Measurements from ENCODE around the gene ZBTB34. TPM values are rescaled to one million over a fixed set of nuclear protein-coding genes. Genes with fewer than 3 reads are reported as not detected.

Gene ZBTB34
- polyA plus RNA-seq, 1 experiment: 4.2 TPM

DNA sequence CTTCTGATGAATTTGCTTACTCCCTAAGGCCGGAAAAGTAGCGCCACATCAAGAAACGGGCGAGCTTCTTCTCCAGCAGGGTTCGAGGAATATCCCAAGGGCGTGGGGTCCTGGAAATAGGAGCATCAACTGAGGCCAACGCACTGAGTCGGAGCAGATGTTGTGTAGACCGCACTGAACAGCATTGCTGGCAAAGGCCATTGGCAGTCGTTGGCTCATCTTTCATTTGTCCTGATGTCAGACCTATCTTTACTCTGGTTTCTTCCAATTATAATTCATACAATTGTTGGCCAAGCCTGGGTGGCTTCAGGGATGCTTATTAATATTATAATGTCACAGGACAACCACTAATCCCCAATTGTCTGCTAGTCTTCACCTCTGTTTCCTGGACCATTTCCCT is 26.5 kb downstream of the ZBTB34 start:
- Histone ChIP-seq H3K36me3 (ENCODE audit: control insufficient read depth, insufficient read depth, low read length) (peaks cover 3% of the 10 kb centered on the region), H3K4me3 (ENCODE audit: low read depth, low read length) (no peak overlapping the region), H3K27me3 (ENCODE audit: control insufficient read depth, insufficient read depth, low read length) (no peaks in the 10 kb centered on the region)
- DNase-seq (ENCODE audit: low read depth): no peak
- CTCF ChIA-PET: interaction anchor here (0.6 kb wide), 1 partner anchor 53 kb away, joined by 3 read pairs; no protein-coding TSS in a partner anchor
- TF ChIP-seq, protein P1, sequence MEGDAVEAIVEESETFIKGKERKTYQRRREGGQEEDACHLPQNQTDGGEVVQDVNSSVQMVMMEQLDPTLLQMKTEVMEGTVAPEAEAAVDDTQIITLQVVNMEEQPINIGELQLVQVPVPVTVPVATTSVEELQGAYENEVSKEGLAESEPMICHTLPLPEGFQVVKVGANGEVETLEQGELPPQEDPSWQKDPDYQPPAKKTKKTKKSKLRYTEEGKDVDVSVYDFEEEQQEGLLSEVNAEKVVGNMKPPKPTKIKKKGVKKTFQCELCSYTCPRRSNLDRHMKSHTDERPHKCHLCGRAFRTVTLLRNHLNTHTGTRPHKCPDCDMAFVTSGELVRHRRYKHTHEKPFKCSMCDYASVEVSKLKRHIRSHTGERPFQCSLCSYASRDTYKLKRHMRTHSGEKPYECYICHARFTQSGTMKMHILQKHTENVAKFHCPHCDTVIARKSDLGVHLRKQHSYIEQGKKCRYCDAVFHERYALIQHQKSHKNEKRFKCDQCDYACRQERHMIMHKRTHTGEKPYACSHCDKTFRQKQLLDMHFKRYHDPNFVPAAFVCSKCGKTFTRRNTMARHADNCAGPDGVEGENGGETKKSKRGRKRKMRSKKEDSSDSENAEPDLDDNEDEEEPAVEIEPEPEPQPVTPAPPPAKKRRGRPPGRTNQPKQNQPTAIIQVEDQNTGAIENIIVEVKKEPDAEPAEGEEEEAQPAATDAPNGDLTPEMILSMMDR (IDR thresholded peaks at IDR 0.05; ENCODE audit: insufficient read depth, low read depth, low read length): no peak
- POLR2A ChIA-PET: no interaction called here

DNA sequence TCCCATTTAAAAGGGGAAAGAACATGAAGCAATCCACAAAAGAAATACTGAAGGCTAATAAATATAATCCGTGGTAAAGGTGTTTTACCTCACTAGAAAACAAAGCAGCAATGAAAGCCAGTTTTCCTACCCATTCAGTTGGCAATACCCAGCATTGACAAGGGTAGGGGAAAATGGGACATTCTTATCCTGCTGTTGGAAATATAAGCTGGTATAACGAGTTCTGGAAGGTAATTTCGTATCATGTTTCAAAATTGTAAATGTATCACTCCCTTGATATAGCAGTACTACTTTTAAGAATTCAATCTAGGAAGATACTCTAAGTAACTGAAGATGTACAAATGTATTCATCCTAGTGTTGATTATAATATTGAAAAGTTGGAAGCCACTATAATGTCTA is 31.2 kb downstream of the ZBTB34 start:
- Histone ChIP-seq H3K4me3 (ENCODE audit: low read depth, low read length) (no peak overlapping the region), H3K36me3 (ENCODE audit: control insufficient read depth, insufficient read depth, low read length) (no peaks in the 10 kb centered on the region), H3K27me3 (ENCODE audit: control insufficient read depth, insufficient read depth, low read length) (no peaks in the 10 kb centered on the region)
- CTCF ChIA-PET: no interaction called here
- POLR2A ChIA-PET: no interaction called here
- TF ChIP-seq, protein P1 (IDR thresholded peaks at IDR 0.05; ENCODE audit: insufficient read depth, low read depth, low read length): no peak
- no peak for DNase-seq (ENCODE audit: low read depth)

DNA sequence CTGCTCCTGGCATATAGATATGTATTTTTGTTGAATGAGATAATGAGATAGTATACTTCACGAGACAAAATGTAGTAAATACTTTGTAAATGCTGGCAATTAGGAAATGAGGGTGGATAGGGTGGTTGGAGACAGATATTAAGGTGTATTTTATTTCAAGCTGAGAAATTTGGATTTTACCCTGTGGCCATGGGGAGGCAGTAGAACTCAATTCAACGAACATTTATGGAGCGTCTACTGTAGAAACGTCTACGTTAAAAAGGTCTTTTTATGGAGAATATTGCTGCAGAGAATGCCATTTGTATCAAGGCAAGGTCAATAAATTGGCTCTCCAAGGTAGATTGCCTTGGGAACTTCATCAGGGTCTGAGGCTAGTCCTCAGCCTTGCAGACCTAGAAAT is 32.6 kb downstream of the ZBTB34 start:
- ChIA-PET CTCF (no interaction called here), POLR2A (no interaction called here)
- Histone ChIP-seq H3K27me3 (ENCODE audit: control insufficient read depth, insufficient read depth, low read length) (no peaks in the 10 kb centered on the region), H3K36me3 (ENCODE audit: control insufficient read depth, insufficient read depth, low read length) (no peaks in the 10 kb centered on the region), H3K4me3 (ENCODE audit: low read depth, low read length) (no peak overlapping the region)
- TF ChIP-seq, protein P1 (IDR thresholded peaks at IDR 0.05; ENCODE audit: insufficient read depth, low read depth, low read length): no peak; the same call in 1 of the 2 replicates
- DNase-seq (ENCODE audit: low read depth): no peak

DNA sequence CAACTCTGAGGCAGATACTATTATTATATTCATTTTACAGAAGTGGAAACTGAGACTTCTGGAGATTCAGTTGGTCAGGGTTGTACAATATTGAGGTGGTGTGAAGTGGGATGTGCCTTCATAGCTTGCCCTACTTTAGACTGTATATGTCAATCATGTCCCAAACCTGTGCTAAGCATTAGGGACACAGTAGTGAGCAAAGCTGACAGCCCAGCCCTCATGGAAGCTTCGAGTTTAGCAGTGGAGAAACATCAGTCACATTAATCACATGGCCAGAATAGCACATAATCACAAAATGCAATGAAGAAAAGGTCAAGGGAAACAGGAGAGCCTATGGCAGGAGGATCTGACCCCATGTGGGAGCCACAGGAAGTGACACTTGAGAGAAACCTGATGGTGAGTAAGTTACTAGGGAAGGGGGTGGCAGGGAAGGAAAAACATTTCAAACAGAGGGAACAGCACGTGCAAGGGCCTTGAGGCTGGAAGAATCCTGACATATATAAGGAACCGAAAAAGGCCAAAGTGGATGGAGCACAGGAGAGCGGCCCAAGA is 33.7 kb downstream of the ZBTB34 start:
- DNase-seq (ENCODE audit: low read depth): no peak
- ChIA-PET POLR2A (no interaction called here), CTCF (interaction anchor here (1.0 kb wide), 1 partner anchor 186 kb away, joined by 3 read pairs; no protein-coding TSS in a partner anchor)
- no peak overlapping the region for H3K4me3 ChIP-seq (ENCODE audit: low read depth, low read length)
- TF ChIP-seq, protein P1 (IDR thresholded peaks at IDR 0.05; ENCODE audit: insufficient read depth, low read depth, low read length): no peak
- no peaks in the 10 kb centered on the region for H3K36me3 ChIP-seq (ENCODE audit: control insufficient read depth, insufficient read depth, low read length)
- no peaks in the 10 kb centered on the region for H3K27me3 ChIP-seq (ENCODE audit: control insufficient read depth, insufficient read depth, low read length)

DNA sequence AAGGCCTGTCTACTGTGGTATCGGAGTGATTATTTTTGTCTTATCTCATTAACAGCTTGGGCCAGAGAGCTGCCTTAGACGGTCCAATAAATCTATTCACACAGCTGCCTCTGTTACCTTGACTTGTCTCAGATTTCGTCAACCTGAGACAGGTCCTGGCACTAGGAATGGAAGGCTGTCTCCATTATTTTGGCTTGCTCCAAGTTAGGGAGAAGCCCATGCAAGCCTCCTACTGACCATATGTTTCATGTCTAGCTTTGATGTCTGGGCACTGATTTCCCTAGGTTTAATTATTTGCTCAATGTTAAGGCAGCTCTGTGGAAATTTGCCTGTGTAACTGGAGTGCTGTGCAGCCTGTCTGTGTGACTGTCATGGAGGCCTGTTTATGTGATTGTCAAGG is 41.8 kb downstream of the ZBTB34 start:
- POLR2A ChIA-PET: no interaction called here
- H3K36me3 ChIP-seq (ENCODE audit: control insufficient read depth, insufficient read depth, low read length): no peaks in the 10 kb centered on the region

More for the DNA sequence above, 41.8 kb downstream of the ZBTB34 start:
- TF ChIP-seq, protein P1 (IDR thresholded peaks at IDR 0.05; ENCODE audit: insufficient read depth, low read depth, low read length): no peak
- CTCF ChIA-PET: no interaction called here
- no peak for DNase-seq (ENCODE audit: low read depth)
- H3K4me3 ChIP-seq (ENCODE audit: low read depth, low read length): no peak overlapping the region
- peaks cover 2% of the 10 kb centered on the region; the same call in 1 of the 2 replicates for H3K27me3 ChIP-seq (ENCODE audit: control insufficient read depth, insufficient read depth, low read length)

All from BJ (cell line).